Suprapubic skin (tissue), 4 donors: Measurements from ENCODE around the gene WNK2. TPM values are rescaled to one million over a fixed set of nuclear protein-coding genes. Genes with fewer than 3 reads are reported as not detected.

Experiments used
- DNase-seq, 2 donors: peaks; one replicate each; pipeline ENCODE4 v3.0.0-alpha.2; 2019; ENCODE audit warnings: low spot score in 2 of 2
- H3K27ac ChIP-seq: fragments of 200-600 bp; sonication (generic); one replicate; pipeline ENCODE4 v1.5.1; 2019
- H3K27me3 ChIP-seq: fragments of 200-600 bp; sonication (generic); one replicate; pipeline ENCODE4 v1.5.1; 2019
- H3K36me3 ChIP-seq: fragments of 200-600 bp; sonication (generic); one replicate; pipeline ENCODE4 v1.5.1; 2019
- H3K4me1 ChIP-seq: fragments of 200-600 bp; sonication (generic); one replicate; pipeline ENCODE4 v1.5.1; 2019
- H3K4me3 ChIP-seq: fragments of 200-600 bp; sonication (generic); one replicate; pipeline ENCODE4 v1.5.1; 2019; ENCODE audit warnings: mild to moderate bottlenecking
- H3K9me3 ChIP-seq: fragments of 200-600 bp; sonication (generic); one replicate; pipeline ENCODE4 v1.5.1; 2019
- EP300 ChIP-seq: sonication (generic); formaldehyde crosslinking; IDR thresholded peaks from one replicate; pipeline ENCODE4 v1.6.1; 2017; ENCODE audit warnings: antibody characterized with exemption
- POLR2A ChIP-seq, 2 donors: fragments of 450-650 bp; IDR thresholded peaks; one replicate each; pipeline ENCODE4 v1.6.1; 2017; ENCODE audit warnings: antibody characterized with exemption in 2 of 2, mild to moderate bottlenecking in 2 of 2, moderate library complexity in 2 of 2
- POLR2AphosphoS5 ChIP-seq, 3 donors: sonication (generic); formaldehyde crosslinking; IDR thresholded peaks; one replicate each; pipeline ENCODE4 v1.6.1; 2017; ENCODE audit warnings: antibody characterized with exemption in 3 of 3
- WGBS: methylation state at CpG from one replicate; pipeline ENCODE4 v1.1.5; 2018; 5-methylcytosine and 5-hydroxymethylcytosine counted together
- total RNA-seq, 4 donors: library from RNA; depleted of rRNA; stranded (reverse); fragments of >200 nt; gene quantifications; one replicate each; pipeline ENCODE4 v1.1.0, GENCODE V29; 2016
- TF ChIP-seq, protein P1 (sequence below), 2 donors: fragments of 200-600 bp in 1 of 2; fragments of 450-650 bp in 1 of 2; sonication (generic) in 1 of 2; IDR thresholded peaks; one replicate each; pipeline ENCODE4 v1.5.1; 2016 to 2019; ENCODE audit warnings: antibody characterized with exemption in 2 of 2, mild to moderate bottlenecking in 1 of 2, moderate library complexity in 1 of 2

Gene WNK2
- total RNA-seq, 4 donors from 2014 or later: 39.5 to 93.7 (median 45.3) TPM

DNA sequence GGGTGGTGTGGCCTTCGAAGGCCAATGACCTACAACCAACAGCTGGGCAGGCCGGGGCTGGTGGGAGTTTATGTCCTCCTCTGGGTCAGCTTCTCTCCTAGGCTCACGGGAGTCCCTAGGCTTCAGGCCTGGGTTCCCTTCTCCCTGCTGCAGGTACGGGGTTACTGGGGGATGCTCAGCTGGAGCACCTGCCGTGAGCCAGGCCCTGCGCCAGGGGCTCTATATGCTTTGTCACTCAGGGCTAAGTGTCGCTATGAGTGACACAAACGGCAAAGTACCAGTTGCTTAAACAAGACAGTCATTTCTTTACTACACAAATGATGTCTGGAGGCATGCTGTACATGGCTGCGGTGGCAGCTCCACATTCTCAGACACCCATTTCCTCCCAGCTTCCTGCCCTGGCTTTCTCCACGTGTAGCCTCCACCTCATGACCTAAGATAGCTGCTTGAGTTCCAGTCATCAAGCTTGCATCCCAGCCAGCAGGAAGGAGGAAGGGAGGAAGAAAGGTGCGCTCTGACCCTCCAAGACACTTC, 27.4 kb upstream of the WNK2 start:
- 82% methylated on average over 11 of the region's 11 CpGs for WGBS
- no peak for TF ChIP-seq POLR2A (IDR thresholded peaks at IDR 0.05)
- TF ChIP-seq POLR2AphosphoS5 (IDR thresholded peaks at IDR 0.05): no peak
- no peak for TF ChIP-seq EP300
- H3K36me3 ChIP-seq: no peaks in the 10 kb centered on the region

DNA sequence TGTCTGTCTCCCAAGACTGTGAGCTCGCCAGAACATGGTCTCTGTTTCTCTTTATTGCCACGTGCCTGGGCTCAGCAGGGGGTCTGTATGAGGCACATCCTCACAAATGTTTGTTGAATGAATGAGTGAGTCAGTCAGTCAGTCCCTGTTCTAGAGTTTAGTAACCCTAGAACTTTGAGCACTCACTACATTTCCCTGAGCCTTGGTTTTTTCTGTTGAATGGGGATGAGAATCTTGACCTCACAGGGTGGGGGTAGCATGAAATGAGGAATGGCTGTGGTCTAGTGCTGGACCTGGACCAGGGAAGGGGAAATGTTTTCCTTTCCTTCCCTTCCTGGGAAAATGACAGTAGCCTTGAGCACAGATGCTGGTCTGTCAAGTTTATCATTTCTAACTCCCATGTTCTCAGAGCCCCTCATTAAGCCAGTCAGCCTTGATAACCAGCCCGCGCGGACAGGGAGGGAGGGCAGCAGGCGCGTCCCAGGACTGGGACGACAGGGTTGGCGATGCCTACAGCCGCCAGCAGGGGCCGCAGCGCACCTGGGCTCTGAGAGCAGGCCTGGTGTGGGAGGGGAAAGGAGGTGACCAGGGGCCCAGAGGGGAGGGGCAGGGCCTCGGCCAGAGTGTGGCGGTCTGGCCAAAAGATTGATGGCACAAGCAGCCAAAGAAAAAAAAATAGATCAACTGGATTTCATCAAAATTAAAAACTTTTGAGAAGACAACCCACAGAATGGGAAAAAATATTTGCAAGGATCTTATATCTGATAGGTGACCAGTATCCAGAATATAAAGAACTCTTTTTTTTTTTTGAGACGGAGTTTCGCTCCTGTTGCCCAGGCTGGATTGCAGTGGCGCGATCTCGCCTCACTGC, 24.1 kb upstream of the WNK2 start:
- H3K27me3 ChIP-seq: no peaks in the 10 kb centered on the region
- no peaks in the 10 kb centered on the region for H3K9me3 ChIP-seq
- peak; percentile 88 to 89 for DNase-seq
- H3K4me3 ChIP-seq: no peak overlapping the region
- TF ChIP-seq, protein P1, sequence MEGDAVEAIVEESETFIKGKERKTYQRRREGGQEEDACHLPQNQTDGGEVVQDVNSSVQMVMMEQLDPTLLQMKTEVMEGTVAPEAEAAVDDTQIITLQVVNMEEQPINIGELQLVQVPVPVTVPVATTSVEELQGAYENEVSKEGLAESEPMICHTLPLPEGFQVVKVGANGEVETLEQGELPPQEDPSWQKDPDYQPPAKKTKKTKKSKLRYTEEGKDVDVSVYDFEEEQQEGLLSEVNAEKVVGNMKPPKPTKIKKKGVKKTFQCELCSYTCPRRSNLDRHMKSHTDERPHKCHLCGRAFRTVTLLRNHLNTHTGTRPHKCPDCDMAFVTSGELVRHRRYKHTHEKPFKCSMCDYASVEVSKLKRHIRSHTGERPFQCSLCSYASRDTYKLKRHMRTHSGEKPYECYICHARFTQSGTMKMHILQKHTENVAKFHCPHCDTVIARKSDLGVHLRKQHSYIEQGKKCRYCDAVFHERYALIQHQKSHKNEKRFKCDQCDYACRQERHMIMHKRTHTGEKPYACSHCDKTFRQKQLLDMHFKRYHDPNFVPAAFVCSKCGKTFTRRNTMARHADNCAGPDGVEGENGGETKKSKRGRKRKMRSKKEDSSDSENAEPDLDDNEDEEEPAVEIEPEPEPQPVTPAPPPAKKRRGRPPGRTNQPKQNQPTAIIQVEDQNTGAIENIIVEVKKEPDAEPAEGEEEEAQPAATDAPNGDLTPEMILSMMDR (IDR thresholded peaks at IDR 0.05): peak; percentile 94 to 95
- TF ChIP-seq POLR2A (IDR thresholded peaks at IDR 0.05): no peak
- H3K36me3 ChIP-seq: no peaks in the 10 kb centered on the region
- peaks cover 9% of the 10 kb centered on the region for H3K4me1 ChIP-seq
- H3K27ac ChIP-seq: no peak overlapping the region
- 17% methylated on average over 19 of the region's 19 CpGs for WGBS

More for the DNA sequence above, 27.4 kb upstream of the WNK2 start:
- H3K27ac ChIP-seq: no peak overlapping the region
- peaks cover 9% of the 10 kb centered on the region for H3K4me1 ChIP-seq
- H3K9me3 ChIP-seq: no peaks in the 10 kb centered on the region
- H3K4me3 ChIP-seq: no peak overlapping the region
- no peak for DNase-seq
- H3K27me3 ChIP-seq: no peaks in the 10 kb centered on the region

DNA sequence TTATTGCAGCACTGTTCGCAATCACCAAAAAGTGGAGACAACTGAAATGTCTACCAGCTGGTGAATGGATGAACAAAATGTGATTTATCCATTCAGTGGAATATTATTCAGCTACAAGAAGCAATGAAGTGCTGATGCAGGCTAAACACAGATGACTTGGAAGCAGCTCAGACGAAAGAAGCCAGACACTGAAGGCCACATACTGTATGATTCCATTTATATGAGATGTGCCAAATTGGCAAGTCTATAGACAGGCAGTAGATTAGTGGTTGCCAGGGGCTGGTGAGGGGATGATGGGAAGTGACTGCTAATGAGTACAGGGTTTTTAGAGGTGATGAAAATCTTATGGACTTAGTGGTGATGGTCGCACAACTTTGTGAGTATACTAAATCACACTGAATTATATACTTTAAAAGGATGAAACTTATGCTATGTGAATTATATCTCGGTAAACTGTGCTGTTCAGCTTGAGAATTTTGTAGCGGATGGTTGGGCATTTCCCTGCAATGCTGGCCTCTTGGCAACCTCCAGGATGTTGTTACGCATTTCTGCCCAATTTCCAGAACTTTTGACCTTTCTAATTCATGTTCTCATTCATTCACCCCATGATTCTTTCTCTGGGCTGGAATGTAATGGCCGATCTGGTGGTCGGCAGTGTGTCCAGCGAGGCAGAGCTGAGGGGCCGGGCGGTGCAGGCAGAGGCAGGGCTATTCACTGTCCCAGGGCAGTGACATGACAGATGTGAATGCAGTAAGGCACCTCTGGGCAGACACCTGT, 22.0 kb upstream of the WNK2 start:
- Histone ChIP-seq H3K4me3 (no peak overlapping the region), H3K27me3 (no peaks in the 10 kb centered on the region), H3K4me1 (peaks cover 9% of the 10 kb centered on the region), H3K36me3 (no peaks in the 10 kb centered on the region), H3K9me3 (no peaks in the 10 kb centered on the region), H3K27ac (no peak overlapping the region)
- TF ChIP-seq, protein P1 (IDR thresholded peaks at IDR 0.05): no peak
- TF ChIP-seq EP300 (no peak), POLR2A (IDR thresholded peaks at IDR 0.05) (no peak), POLR2AphosphoS5 (IDR thresholded peaks at IDR 0.05) (no peak)
- DNase-seq: no peak
- WGBS: 59% methylated on average over 11 of the region's 11 CpGs

DNA sequence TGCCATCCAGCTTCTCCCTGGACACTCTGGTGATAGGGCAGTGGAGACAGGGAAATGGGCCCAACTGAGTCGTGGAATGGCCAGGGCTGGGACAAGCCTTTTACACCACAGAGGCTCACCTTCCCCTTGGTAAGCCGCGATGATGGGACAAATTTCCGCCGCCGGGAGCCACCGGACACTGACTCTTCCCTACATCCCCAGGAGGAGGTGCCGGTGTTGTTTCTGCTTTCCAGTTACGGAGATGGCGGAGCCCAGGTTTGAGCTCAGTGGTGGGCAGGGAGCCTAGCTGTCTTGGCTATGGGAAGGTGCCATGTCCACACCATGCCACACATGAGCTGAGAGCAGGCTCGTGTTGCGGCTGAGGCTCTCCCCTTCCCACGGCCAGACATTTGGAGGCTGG, 19.9 kb upstream of the WNK2 start:
- no peak overlapping the region for H3K27ac ChIP-seq
- 89% methylated on average over 13 of the region's 13 CpGs for WGBS

DNA sequence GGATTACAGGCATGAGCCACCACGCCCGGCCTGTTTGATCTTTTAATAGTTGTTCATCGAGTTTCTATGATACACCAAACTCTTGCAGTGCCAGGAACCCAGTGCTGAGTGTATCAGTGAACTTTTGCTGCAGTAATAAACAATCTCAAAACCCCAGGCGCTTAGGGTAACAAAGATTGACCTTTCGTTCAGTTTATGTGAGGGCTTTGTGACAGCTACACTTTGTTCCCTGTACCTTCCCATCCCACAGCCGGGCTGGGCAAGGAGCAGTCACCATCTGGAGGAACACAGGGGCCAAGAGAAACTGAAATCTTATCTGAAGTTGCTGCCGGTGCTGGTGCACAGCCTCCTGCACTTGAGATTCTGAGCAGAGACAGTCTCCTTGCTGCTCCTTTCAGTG, 17.2 kb upstream of the WNK2 start:
- 84% methylated on average over 7 of the region's 7 CpGs for WGBS

More for the DNA sequence above, 19.9 kb upstream of the WNK2 start:
- Histone ChIP-seq H3K27me3 (no peaks in the 10 kb centered on the region), H3K4me1 (peaks cover 9% of the 10 kb centered on the region), H3K9me3 (no peaks in the 10 kb centered on the region), H3K4me3 (no peak overlapping the region), H3K36me3 (no peaks in the 10 kb centered on the region)
- no peak for DNase-seq
- TF ChIP-seq POLR2A (IDR thresholded peaks at IDR 0.05) (no peak), EP300 (no peak), POLR2AphosphoS5 (IDR thresholded peaks at IDR 0.05) (no peak)
- TF ChIP-seq, protein P1 (IDR thresholded peaks at IDR 0.05): no peak

More for the DNA sequence above, 17.2 kb upstream of the WNK2 start:
- no peak overlapping the region for H3K4me3 ChIP-seq
- H3K9me3 ChIP-seq: no peaks in the 10 kb centered on the region
- H3K4me1 ChIP-seq: no peaks in the 10 kb centered on the region
- H3K27ac ChIP-seq: no peak overlapping the region
- no peak for DNase-seq
- no peaks in the 10 kb centered on the region for H3K36me3 ChIP-seq
- H3K27me3 ChIP-seq: no peaks in the 10 kb centered on the region
- TF ChIP-seq, protein P1 (IDR thresholded peaks at IDR 0.05): no peak
- TF ChIP-seq POLR2A (IDR thresholded peaks at IDR 0.05) (no peak), EP300 (no peak), POLR2AphosphoS5 (IDR thresholded peaks at IDR 0.05) (no peak)
